T-helper 1 cell treated with Interleukin-12 subunit alpha and Interleukin-12 subunit beta and Interleukin-4 antibody, amounts not matched to agents 30 ng/mL and 1 ng/mL, for 36 hours (primary cell): ENCODE measurements around the gene TSPEAR. TPM values are rescaled to one million over a fixed set of nuclear protein-coding genes. Genes with fewer than 3 reads are reported as not detected.
"Not testable (repeated sequence)": the region's sequence is repeated elsewhere in the genome, so short reads cannot be mapped to it uniquely, and the experiment has no call there.

Experiments used
- intact Hi-C: fragments of 100-400 bp; cut with micrococcal nuclease; formaldehyde crosslinking; loops from one replicate; pipeline ENCODE4 v1.15.1; 2024
- total RNA-seq: library from RNA; stranded (reverse); gene quantifications from 2 replicates; pipeline ENCODE4 v1.2.3, GENCODE V29; 2022

TSPEAR gene
- total RNA-seq, 1 donor from 2014 or later = not detected

- intact Hi-C loops = no loop called here
These were observed 7.4 kb downstream of the TSPEAR start for GRCh38 chr21:44703731-44704635.

- intact Hi-C loops = no loop called here
These were observed 8.2 kb downstream of the TSPEAR start for GRCh38 chr21:44702973-44703730.

GRCh38 chr21:44702111-44702972 lies 9.0 kb downstream of the TSPEAR start:
- intact Hi-C loops = no loop called here

GRCh38 chr21:44701541-44701940 lies 9.8 kb downstream of the TSPEAR start:
- intact Hi-C loops = no loop called here

- intact Hi-C loops = no loop called here
These were observed 10.4 kb downstream of the TSPEAR start for GRCh38 chr21:44701023-44701400.

- intact Hi-C loops = no loop called here
These were observed 11.0 kb downstream of the TSPEAR start for GRCh38 chr21:44700101-44701022.

- intact Hi-C loops = no loop called here
These were observed 11.8 kb downstream of the TSPEAR start for GRCh38 chr21:44699502-44700001.

- intact Hi-C loops = no loop called here
These were observed 13.3 kb downstream of the TSPEAR start for GRCh38 chr21:44697811-44698734.

GRCh38 chr21:44697172-44697810 lies 14.1 kb downstream of the TSPEAR start, which contains the start of gene KRTAP10-12:
Gene KRTAP10-12 (plus strand): TSS chr21:44697172. CDS start chr21:44697202, 30 bp downstream.
- intact Hi-C loops = not testable (repeated sequence)

- intact Hi-C loops = no loop called here
These were observed 14.8 kb downstream of the TSPEAR start for GRCh38 chr21:44696572-44696971.

GRCh38 chr21:44695641-44696040 lies 15.7 kb downstream of the TSPEAR start:
- intact Hi-C loops = no loop called here

GRCh38 chr21:44695184-44695583 lies 16.2 kb downstream of the TSPEAR start:
- intact Hi-C loops = no loop called here

- intact Hi-C loops = no loop called here
These were observed 16.6 kb downstream of the TSPEAR start for GRCh38 chr21:44694776-44695175.

- intact Hi-C loops = no loop called here
These were observed 18.4 kb downstream of the TSPEAR start for GRCh38 chr21:44692798-44693512.

GRCh38 chr21:44691686-44692085 lies 19.7 kb downstream of the TSPEAR start:
- intact Hi-C loops = no loop called here

GRCh38 chr21:44689740-44690139 lies 21.6 kb downstream of the TSPEAR start:
- intact Hi-C loops = not testable (repeated sequence)

- intact Hi-C loops = no loop called here
These were observed 23.7 kb downstream of the TSPEAR start for GRCh38 chr21:44687671-44688070.
